B cell (primary cell): Measurements from ENCODE around the gene LAMTOR2. TPM values are rescaled to one million over a fixed set of nuclear protein-coding genes. Genes with fewer than 3 reads are reported as not detected.

Source experiments
- ATAC-seq: fragments of 200-7000 bp; cut with Tn5 transposase; one replicate; pipeline ENCODE4 v1.10.0; 2021; ENCODE audit warnings: low read depth, mild to moderate bottlenecking, moderate number of reproducible peaks, moderate library complexity
- CTCF ChIA-PET: fragments of 350-600 bp; sonication (Branson Sonifier 250); formaldehyde crosslinking; loops from one replicate; lab custom pipeline; 2021; ENCODE audit warnings: antibody characterized with exemption, inconsistent platforms; lab: Charles Lee
- POLR2A ChIA-PET: fragments of 350-600 bp; sonication (Branson Sonifier 250); formaldehyde crosslinking; loops from one replicate; lab custom pipeline; 2021; ENCODE audit warnings: antibody characterized with exemption; lab: Charles Lee
- DNase-seq: peaks from one replicate; pipeline ENCODE4 v3.0.0; 2013
- H2AFZ ChIP-seq: 2 replicates; pipeline ENCODE4 v1.6.1; 2012; ENCODE audit warnings: mild to moderate bottlenecking, low read depth, low read length; ENCODE audit not compliant: insufficient read depth, poor library complexity, severe bottlenecking
- H3K27ac ChIP-seq, 2 donors: 1 replicate in 1 of 2; 2 replicates in 1 of 2; pipeline ENCODE4 v1.5.1; 2012 to 2013; ENCODE audit warnings: low read length in 2 of 2, mild to moderate bottlenecking in 2 of 2, moderate library complexity in 1 of 2
- H3K27me3 ChIP-seq, 4 experiments: fragments of 200-600 bp in 1 of 4; sonication (generic) in 1 of 4; replicated peaks in 1 of 4; 1 replicate in 2 of 4; 2 replicates in 2 of 4; pipeline versions ENCODE4 v1.6.1 to v1.7.0; 2013 to 2016; ENCODE audit warnings: low read length in 3 of 4, mild to moderate bottlenecking in 2 of 4, mixed read lengths in 1 of 4, moderate library complexity in 1 of 4; ENCODE audit not compliant: insufficient read depth in 4 of 4, control insufficient read depth in 3 of 4; ENCODE audit errors: control extremely low read depth in 1 of 4
- H3K36me3 ChIP-seq, 2 experiments: replicated peaks in 1 of 2; 1 replicate in 1 of 2; 2 replicates in 1 of 2; pipeline versions ENCODE4 v1.6.1 to v1.7.1; 2013; ENCODE audit warnings: low read length in 1 of 2; ENCODE audit not compliant: insufficient read depth in 2 of 2, control insufficient read depth in 1 of 2; ENCODE audit errors: control extremely low read depth in 1 of 2, extremely low read depth in 1 of 2
- H3K4me1 ChIP-seq, 2 donors: fragments of 200-600 bp in 1 of 2; sonication (generic) in 1 of 2; 1 replicate in 1 of 2; 2 replicates in 1 of 2; pipeline versions ENCODE4 v1.5.1 to v1.6.1; 2013 to 2017; ENCODE audit warnings: low read length in 2 of 2; ENCODE audit not compliant: control insufficient read depth in 2 of 2, insufficient read depth in 2 of 2
- H3K4me2 ChIP-seq: replicated peaks from 2 replicates; pipeline ENCODE3; 2012; ENCODE audit warnings: mild to moderate bottlenecking, low read depth, low read length; ENCODE audit not compliant: poor library complexity, severe bottlenecking
- H3K4me3 ChIP-seq, 5 experiments: fragments of 200-600 bp in 1 of 5; sonication (generic) in 1 of 5; 1 replicate in 3 of 5; 2 replicates in 2 of 5; pipeline versions ENCODE4 v1.5.1 to v1.7.0; 2011 to 2016; ENCODE audit warnings: low read length in 4 of 5, mild to moderate bottlenecking in 4 of 5, low read depth in 2 of 5, control low read depth in 1 of 5, moderate library complexity in 1 of 5; ENCODE audit not compliant: insufficient read depth in 1 of 5; ENCODE audit errors: control extremely low read depth in 1 of 5, extremely low read depth in 1 of 5
- H3K79me2 ChIP-seq: fragments of 200-600 bp; sonication (generic); one replicate; pipeline ENCODE4 v1.6.0; 2016; ENCODE audit warnings: low read length; ENCODE audit not compliant: control insufficient read depth, insufficient read depth
- H3K9ac ChIP-seq: fragments of 200-600 bp; sonication (generic); 2 replicates; pipeline ENCODE4 v1.6.1; 2017; ENCODE audit warnings: mild to moderate bottlenecking, low read length, moderate library complexity
- H3K9me3 ChIP-seq, 3 donors: one replicate each; pipeline versions ENCODE4 v1.6.1 to v1.7.1; 2013; ENCODE audit warnings: low read length in 2 of 3; ENCODE audit not compliant: control insufficient read depth in 2 of 3, insufficient read depth in 1 of 3; ENCODE audit errors: control extremely low read depth in 1 of 3
- H4K20me1 ChIP-seq: 2 replicates; pipeline ENCODE4 v1.6.0; 2012; ENCODE audit warnings: mild to moderate bottlenecking, low read length; ENCODE audit not compliant: insufficient read depth, control insufficient read depth, poor library complexity, severe bottlenecking
- H3K27ac Mint-ChIP-seq: one replicate; pipeline ENCODE4 v1.8.0; 2021; ENCODE audit warnings: mixed read lengths
- H3K27me3 Mint-ChIP-seq: one replicate; pipeline ENCODE4 v1.8.0; 2021; ENCODE audit warnings: mixed read lengths
- H3K4me1 Mint-ChIP-seq: one replicate; pipeline ENCODE4 v1.8.0; 2021; ENCODE audit warnings: mixed read lengths
- H3K4me3 Mint-ChIP-seq: one replicate; pipeline ENCODE4 v1.8.0; 2021; ENCODE audit warnings: mixed read lengths
- H3K9me3 Mint-ChIP-seq: one replicate; pipeline ENCODE4 v1.8.0; 2022; ENCODE audit warnings: mixed read lengths; ENCODE audit not compliant: insufficient read depth
- CTCF ChIP-seq: fragments of 200-600 bp; IDR thresholded peaks from one replicate; pipeline ENCODE4 v1.8.0; 2022; ENCODE audit warnings: antibody characterized with exemption, mild to moderate bottlenecking
- EZH2 ChIP-seq: IDR thresholded peaks from 2 replicates; pipeline ENCODE4 v1.6.1; 2012; ENCODE audit warnings: borderline replicate concordance, low read depth, mild to moderate bottlenecking, moderate library complexity, low read length; ENCODE audit not compliant: insufficient read depth, poor library complexity, severe bottlenecking
- WGBS: methylation state at CpG from one replicate; pipeline ENCODE4 v1.1.5; 2013; ENCODE audit warnings: missing lambda C conversion rate; ENCODE audit not compliant: insufficient coverage; 5-methylcytosine and 5-hydroxymethylcytosine counted together
- intact Hi-C: fragments of 100-400 bp; cut with micrococcal nuclease; formaldehyde crosslinking; loops from one replicate; pipeline ENCODE4 v1.10.0; 2022
- polyA plus RNA-seq: library from polyadenylated mRNA; depleted of rRNA; stranded (reverse); fragments of >200 nt; gene quantifications from 2 replicates; pipeline ENCODE4 v1.2.3, GENCODE V29; 2012
- total RNA-seq, 2 donors: library from RNA; stranded (reverse); fragments of 120-200 nt in 1 of 2; gene quantifications; 1 replicate in 1 of 2; 2 replicates in 1 of 2; pipeline versions ENCODE4 v1.2.3 to v1.2.4, GENCODE V29; 2013 to 2022

The LAMTOR2 gene
- total and polyA plus RNA-seq, 2 donors (not counting 1 experiment from before 2014, with no cell fraction given): 31.5 to 55.9 TPM

- H3K27me3 ChIP-seq: peaks cover 0 to 5% (median 2%) of the 10 kb centered on the region in 4 experiments
- Mint-ChIP-seq H3K9me3 (no peaks in the 10 kb centered on the region), H3K27me3 (no peaks in the 10 kb centered on the region), H3K27ac (peak overlapping the region; percentile 64), H3K4me3 (no peak overlapping the region), H3K4me1 (peaks cover 58% of the 10 kb centered on the region)
- H3K4me3 ChIP-seq: no peak overlapping the region
- 100% methylated on average over 2 of the region's 4 CpGs for WGBS
- no peaks in the 10 kb centered on the region for H4K20me1 ChIP-seq
- H3K27ac ChIP-seq: no peak overlapping the region
- CTCF ChIA-PET: interaction anchor here (23.7 kb wide), 1 partner anchor 25 kb away, joined by 970 read pairs; the partner anchor contains the start of gene LMNA
- POLR2A ChIA-PET: interaction anchor here (0.6 to 5.2 kb wide), 2 partner anchors 7 to 14 kb away, joined by 3 to 29 read pairs; partner anchors contain the start of gene LMNA
- H3K9me3 ChIP-seq: peaks cover 0 to 3% (median 0%) of the 10 kb centered on the region in 3 donors
- peaks cover 46 to 51% of the 10 kb centered on the region in 2 donors for H3K4me1 ChIP-seq
- no peaks in the 10 kb centered on the region for H3K79me2 ChIP-seq
- DNase-seq: no peak
- no peaks in the 10 kb centered on the region for H3K36me3 ChIP-seq
- TF ChIP-seq CTCF (no peak), EZH2 (no peak)
- no peak overlapping the region for H3K4me2 ChIP-seq
- H3K9ac ChIP-seq: no peak overlapping the region
- intact Hi-C loops: no loop called here
- H2AFZ ChIP-seq: no peak overlapping the region
- no peak for ATAC-seq
Observed at GRCh38 chr1:156100205-156100995, 45.8 kb downstream of the LAMTOR2 start.

- POLR2A ChIA-PET: no interaction called here
Observed at GRCh38 chr1:156101880-156102279, 47.3 kb downstream of the LAMTOR2 start.

More at GRCh38 chr1:156101880-156102279, 47.3 kb downstream of the LAMTOR2 start:
- no peak overlapping the region for H3K9ac ChIP-seq
- TF ChIP-seq CTCF (no peak), EZH2 (no peak)
- no peaks in the 10 kb centered on the region for H3K27me3 Mint-ChIP-seq
- no peak overlapping the region for H2AFZ ChIP-seq
- DNase-seq (no peak), ATAC-seq (no peak)
- WGBS: 95% methylated on average over 6 of the region's 6 CpGs
- H3K27ac ChIP-seq: no peak overlapping the region
- intact Hi-C loops: no loop called here
- H3K4me1 Mint-ChIP-seq: peaks cover 57% of the 10 kb centered on the region
- no peaks in the 10 kb centered on the region for H3K79me2 ChIP-seq
- no peaks in the 10 kb centered on the region for H3K9me3 Mint-ChIP-seq
- CTCF ChIA-PET: interaction anchor here (1.0 to 23.7 kb wide), 3 partner anchors 11 to 123 kb away, joined by 4 to 970 read pairs (median 4); partner anchors contain the start of gene LMNA
- H3K27ac Mint-ChIP-seq: peak overlapping the region; percentile 39
- peaks cover 0 to 3% (median 0%) of the 10 kb centered on the region in 3 donors for H3K9me3 ChIP-seq
- no peaks in the 10 kb centered on the region for H4K20me1 ChIP-seq
- peaks cover 43 to 48% of the 10 kb centered on the region in 2 donors for H3K4me1 ChIP-seq
- no peak overlapping the region for H3K4me3 ChIP-seq
- no peak overlapping the region for H3K4me2 ChIP-seq
- no peak overlapping the region for H3K4me3 Mint-ChIP-seq
- H3K36me3 ChIP-seq: no peaks in the 10 kb centered on the region
- peaks cover 0 to 5% (median 2%) of the 10 kb centered on the region in 4 experiments for H3K27me3 ChIP-seq
